Activated naive CD4-positive, alpha-beta T cell treated with anti-CD3 and anti-CD28 coated beads, Interleukin-2, amount 10 ng/mL, durations not matched to agents 5 hours and 36 hours (primary cell): ENCODE results near the gene FAXC. TPM values are rescaled to one million over a fixed set of nuclear protein-coding genes. Genes with fewer than 3 reads are reported as not detected.

Source experiments
- total RNA-seq, 2 experiments: library from RNA; stranded (reverse); gene quantifications; one replicate each; pipeline ENCODE4 v1.2.3, GENCODE V29; 2021

The FAXC gene
- not detected for total RNA-seq

DNA sequence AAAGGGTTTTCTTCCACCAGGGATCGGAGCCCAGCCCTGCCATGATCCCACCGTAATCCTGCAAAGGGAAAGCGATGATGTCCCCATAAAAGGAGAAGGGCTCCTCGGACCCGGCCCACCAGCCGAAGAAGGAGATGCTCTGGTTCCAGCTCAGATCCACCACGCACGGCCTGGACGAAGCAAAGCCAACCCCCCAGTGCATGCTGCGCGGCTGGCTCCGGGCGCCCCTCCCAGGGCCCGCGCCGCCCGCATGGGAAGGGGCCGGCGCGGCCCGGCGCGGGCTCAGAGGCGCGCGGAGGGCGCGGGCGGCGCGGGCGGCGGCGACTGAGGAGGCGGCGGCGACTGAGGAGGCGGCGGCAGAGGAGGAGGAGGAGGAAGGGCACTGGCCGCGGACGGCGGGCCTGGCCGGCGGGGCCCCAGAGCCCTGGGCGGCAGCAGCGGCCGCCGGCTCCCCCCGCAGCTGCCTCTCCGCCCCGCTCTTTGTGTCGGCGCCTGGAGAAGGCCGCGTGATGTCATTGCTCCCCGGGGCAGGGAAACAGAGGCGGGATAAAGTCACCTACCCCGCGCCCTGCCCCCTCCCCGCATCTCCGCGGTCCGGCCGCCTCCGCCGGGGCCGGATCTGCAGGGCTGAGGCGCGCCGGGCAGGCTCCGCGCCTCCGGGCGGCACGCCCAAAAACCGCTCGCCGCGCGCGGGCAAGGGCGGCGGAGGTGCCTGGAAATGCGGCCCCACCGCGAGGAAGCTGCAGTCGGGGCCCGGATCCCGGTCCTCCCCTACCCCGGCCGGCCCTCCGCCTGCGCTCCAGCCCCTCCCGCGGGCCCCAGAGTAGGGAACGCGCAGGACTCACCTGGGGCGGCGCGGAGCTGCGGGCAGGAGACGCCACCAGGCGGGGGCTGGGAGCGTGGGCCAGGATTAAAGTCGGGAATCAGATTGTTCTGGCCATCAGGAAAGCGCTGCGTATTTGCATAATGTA is at the start of gene FAXC:
FAXC (minus strand) TSS at position 504 of the 971 bp plus-strand sequence; CDS start at position 202, 302 bp downstream.

GRCh38 chr6:99393698-99394531 is 44.4 kb upstream of the FAXC start, which contains the start of gene COQ3:
TSS of gene COQ3 (minus strand) at chr6:99394195. CDS start at chr6:99394179, 16 bp downstream.

Other genes with a start within 250 kb of the FAXC start
- 1 to 10 TPM; 5.9 to 6.7 TPM for gene COQ3, start 44.5 kb upstream of the FAXC start, total RNA-seq
- 100 to 1,000 TPM; 148 to 159 TPM for gene PNISR, start 75.6 kb upstream of the FAXC start, total RNA-seq
- 1 to 10 TPM; 5.2 to 6.1 TPM for gene USP45, start 165.7 kb upstream of the FAXC start, total RNA-seq
- gene CCNC, start 219.0 kb upstream of the FAXC start, total RNA-seq = 10 to 100 TPM; 39.4 to 39.5 TPM